Activated CD8-positive, alpha-beta T cell treated with anti-CD3 and anti-CD28 coated beads, Interleukin-2, amount 10 ng/mL, durations not matched to agents 7 days and 5 days (primary cell): ENCODE data around the gene UBE4A. TPM values are rescaled to one million over a fixed set of nuclear protein-coding genes. Genes with fewer than 3 reads are reported as not detected.

ENCODE experiments used
- ATAC-seq: fragments of 150-1000 bp; cut with Tn5 transposase; one replicate; pipeline ENCODE4 v1.10.0; 2021; ENCODE audit warnings: moderate library complexity
- CTCF ChIA-PET: fragments of 350-600 bp; sonication (Branson Sonifier 250); formaldehyde crosslinking; loops from one replicate; lab custom pipeline; 2021; ENCODE audit warnings: antibody characterized with exemption; lab: Charles Lee
- POLR2A ChIA-PET: fragments of 350-600 bp; sonication (Branson Sonifier 250); formaldehyde crosslinking; loops from one replicate; lab custom pipeline; 2021; ENCODE audit warnings: antibody characterized with exemption; lab: Charles Lee
- DNase-seq: peaks from one replicate; pipeline ENCODE4 v3.0.0-alpha.2; 2020
- H3K27ac Mint-ChIP-seq: one replicate; pipeline ENCODE4 v1.8.0; 2021; ENCODE audit warnings: mild to moderate bottlenecking, mixed read lengths
- H3K27me3 Mint-ChIP-seq: one replicate; pipeline ENCODE4 v1.8.0; 2021; ENCODE audit warnings: low read depth, mixed read lengths
- H3K36me3 Mint-ChIP-seq: one replicate; pipeline ENCODE4 v1.8.0; 2021; ENCODE audit warnings: low read depth, mixed read lengths
- H3K4me1 Mint-ChIP-seq: one replicate; pipeline ENCODE4 v1.8.0; 2021; ENCODE audit warnings: low read depth, mixed read lengths
- H3K4me3 Mint-ChIP-seq: one replicate; pipeline ENCODE4 v1.8.0; 2021; ENCODE audit warnings: mild to moderate bottlenecking, mixed read lengths
- H3K9me3 Mint-ChIP-seq: one replicate; pipeline ENCODE4 v1.8.0; 2022; ENCODE audit warnings: mixed read lengths; ENCODE audit not compliant: insufficient read depth
- total RNA-seq, 2 experiments: library from RNA; stranded (reverse); gene quantifications; one replicate each; pipeline ENCODE4 v1.2.3, GENCODE V29; 2021

UBE4A gene
- total RNA-seq, 2 experiments from 2014 or later, result 38.5 to 39.8 TPM

DNA sequence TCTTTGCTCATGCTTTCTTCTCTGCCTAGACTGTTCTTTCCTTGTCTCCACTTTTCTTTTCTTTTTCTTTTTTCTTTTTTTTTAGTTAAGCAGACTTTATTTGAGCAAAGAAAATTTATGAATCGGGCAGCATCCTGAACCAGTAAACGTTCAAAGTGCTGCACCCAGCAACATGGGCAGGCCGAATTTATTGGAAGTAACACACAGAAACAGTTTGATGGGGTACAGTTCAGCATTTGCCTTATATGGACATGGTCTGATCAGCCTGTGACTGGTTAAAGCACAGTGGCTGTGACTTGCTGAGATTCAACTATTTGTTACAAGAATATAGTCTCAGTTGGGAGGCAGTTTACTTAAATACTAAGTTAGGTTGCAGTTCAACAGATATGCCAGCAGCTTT lies 38.9 kb upstream of the UBE4A start:
- DNase-seq (no peak), ATAC-seq (no peak)
- Mint-ChIP-seq H3K9me3 (no peaks in the 10 kb centered on the region), H3K27ac (no peak overlapping the region), H3K4me1 (peaks cover 63% of the 10 kb centered on the region), H3K27me3 (no peaks in the 10 kb centered on the region), H3K4me3 (no peak overlapping the region), H3K36me3 (peaks cover 51% of the 10 kb centered on the region)
- ChIA-PET CTCF (interaction anchor here (0.9 to 1.7 kb wide), 2 partner anchors 25 to 122 kb away, joined by 3 to 5 read pairs; no protein-coding TSS in a partner anchor), POLR2A (no interaction called here)

DNA sequence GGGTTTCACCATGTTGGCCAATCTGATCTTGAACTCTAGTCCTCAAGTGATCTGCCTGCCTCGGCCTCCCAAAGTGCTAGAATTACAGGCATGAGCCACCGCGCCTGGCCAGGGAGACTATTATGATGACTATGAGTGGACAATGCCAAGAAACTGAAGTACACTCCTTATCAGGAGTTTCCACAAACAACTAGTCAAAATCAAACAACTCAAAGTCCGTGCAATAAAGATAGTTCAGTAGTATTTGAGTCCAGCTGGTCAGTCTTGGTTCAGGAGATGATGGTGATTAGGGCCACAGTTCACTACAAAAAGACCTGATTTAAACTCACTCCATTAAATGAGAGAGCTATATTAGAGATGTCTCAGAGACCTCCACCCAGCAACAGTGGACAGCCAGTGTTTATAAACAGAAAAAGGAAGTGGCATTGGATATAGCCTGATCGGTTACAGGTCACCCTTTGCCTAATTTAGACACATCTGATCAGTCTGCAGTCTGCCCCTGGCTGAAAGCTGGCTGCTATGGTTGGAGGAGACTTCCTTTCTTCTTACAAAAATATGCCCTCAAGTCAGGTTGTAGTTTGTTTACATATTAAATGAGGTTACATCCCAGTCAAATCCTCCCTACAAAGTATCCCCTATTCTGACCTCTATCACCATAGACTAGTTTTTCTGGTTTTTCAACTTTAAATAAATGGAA lies 37.9 kb upstream of the UBE4A start:
- DNase-seq, result no peak
- no peaks in the 10 kb centered on the region for H3K9me3 Mint-ChIP-seq
- peaks cover 52% of the 10 kb centered on the region for H3K4me1 Mint-ChIP-seq
- no peaks in the 10 kb centered on the region for H3K27me3 Mint-ChIP-seq
- POLR2A ChIA-PET, result interaction anchor here (1.1 kb wide), 2 partner anchors 17 to 21 kb away, joined by 4 read pairs; partner anchors contain the start of genes CD3D and CD3E
- peak overlapping the region; percentile 53 for H3K27ac Mint-ChIP-seq
- no peak for ATAC-seq
- H3K36me3 Mint-ChIP-seq, result peaks cover 49% of the 10 kb centered on the region
- CTCF ChIA-PET, result interaction anchor here (0.9 to 1.0 kb wide), 2 partner anchors 18 to 123 kb away, joined by 3 read pairs; no protein-coding TSS in a partner anchor
- no peak overlapping the region for H3K4me3 Mint-ChIP-seq

DNA sequence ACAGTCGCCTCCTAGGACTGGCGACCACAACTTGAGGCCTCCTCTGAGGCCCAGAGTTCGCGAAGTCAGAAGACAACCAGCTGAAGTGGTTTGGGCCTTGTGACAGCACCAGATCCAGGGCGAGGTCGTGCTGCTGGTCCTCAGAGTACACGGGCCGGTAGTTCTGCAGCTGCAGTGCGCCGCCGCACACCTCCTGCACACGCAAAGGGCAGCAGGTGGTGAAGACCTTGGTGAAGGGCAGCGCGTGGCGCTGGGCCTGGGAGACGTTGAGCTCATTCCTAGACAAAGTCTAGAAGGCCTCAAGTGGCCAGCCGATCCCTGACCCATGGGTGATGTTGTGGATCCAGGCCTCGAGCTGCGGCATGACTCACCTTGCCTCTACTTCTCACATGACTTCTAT lies 36.7 kb upstream of the UBE4A start:
- peak overlapping the region; percentile 37 for H3K27ac Mint-ChIP-seq
- no peaks in the 10 kb centered on the region for H3K9me3 Mint-ChIP-seq
- no peak for DNase-seq
- peaks cover 42% of the 10 kb centered on the region for H3K36me3 Mint-ChIP-seq
- ChIA-PET CTCF (interaction anchor here (0.8 to 2.5 kb wide), 5 partner anchors 16 to 69 kb away, joined by 3 to 10 read pairs (median 3); partner anchors contain the start of gene CD3D), POLR2A (interaction anchor here (0.8 to 1.7 kb wide), 6 partner anchors 9 to 76 kb away, joined by 3 to 6 read pairs (median 4); partner anchors contain the start of genes CD3D and CD3E)
- no peaks in the 10 kb centered on the region for H3K27me3 Mint-ChIP-seq
- H3K4me3 Mint-ChIP-seq, result no peak overlapping the region
- peaks cover 44% of the 10 kb centered on the region for H3K4me1 Mint-ChIP-seq
- ATAC-seq, result no peak

DNA sequence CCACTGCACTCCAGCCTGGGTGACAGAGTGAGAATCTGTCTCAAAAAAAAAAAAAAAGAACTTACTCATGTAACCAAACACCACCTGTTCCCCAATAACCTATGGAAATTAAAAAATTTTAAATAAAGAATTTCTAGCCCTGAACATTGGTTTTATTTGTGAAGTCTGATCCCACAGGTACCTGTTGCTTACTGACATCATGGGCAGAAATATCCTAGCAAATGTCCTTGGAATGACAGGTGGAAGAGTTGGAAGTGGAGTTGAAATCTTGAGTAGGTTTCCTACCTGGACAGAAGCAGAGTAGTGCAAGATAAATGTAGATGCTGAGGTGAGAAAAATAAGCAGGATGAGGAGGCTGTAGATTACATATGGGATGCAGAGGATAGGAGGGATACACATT lies 34.1 kb upstream of the UBE4A start:
- Mint-ChIP-seq H3K4me1 (peaks cover 20% of the 10 kb centered on the region), H3K27me3 (no peaks in the 10 kb centered on the region), H3K9me3 (no peaks in the 10 kb centered on the region), H3K4me3 (no peak overlapping the region), H3K27ac (no peak overlapping the region), H3K36me3 (peaks cover 40% of the 10 kb centered on the region)
- CTCF ChIA-PET, result no interaction called here
- ATAC-seq, result no peak
- POLR2A ChIA-PET, result no interaction called here
- DNase-seq, result no peak

GRCh38 chr11:118328745-118329144 lies 30.7 kb upstream of the UBE4A start:
- peaks cover 34% of the 10 kb centered on the region for H3K36me3 Mint-ChIP-seq
- DNase-seq (no peak), ATAC-seq (no peak)
- peaks cover 5% of the 10 kb centered on the region for H3K9me3 Mint-ChIP-seq
- ChIA-PET CTCF (interaction anchor here (0.8 to 1.0 kb wide), 2 partner anchors 23 to 33 kb away, joined by 3 read pairs; no protein-coding TSS in a partner anchor), POLR2A (interaction anchor here (1.0 kb wide), 2 partner anchors 13 to 30 kb away, joined by 3 read pairs; partner anchors contain the start of gene UBE4A)
- H3K27ac Mint-ChIP-seq, result no peak overlapping the region
- no peaks in the 10 kb centered on the region for H3K27me3 Mint-ChIP-seq
- peaks cover 6% of the 10 kb centered on the region for H3K4me1 Mint-ChIP-seq
- no peak overlapping the region for H3K4me3 Mint-ChIP-seq

DNA sequence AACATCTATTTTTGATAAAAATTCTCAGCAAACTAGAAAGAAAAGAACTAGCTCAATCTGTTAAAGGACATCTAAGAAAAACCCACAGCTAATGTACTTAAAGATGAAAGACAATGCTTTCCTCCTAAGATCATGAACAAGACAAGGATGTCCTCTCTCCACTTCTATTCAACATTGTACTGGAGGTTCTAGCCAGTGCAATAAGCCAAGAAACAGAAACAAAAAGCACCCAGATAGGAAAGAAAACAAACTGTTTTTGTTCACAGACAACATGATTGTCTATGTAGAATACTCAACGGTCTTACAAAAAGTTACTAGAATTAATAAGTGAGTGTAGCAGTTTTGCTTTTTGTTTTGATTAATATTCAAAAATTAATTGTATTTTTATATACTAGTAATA lies 24.7 kb upstream of the UBE4A start:
- no peak for DNase-seq
- Mint-ChIP-seq H3K9me3 (peaks cover 5% of the 10 kb centered on the region), H3K36me3 (peaks cover 53% of the 10 kb centered on the region), H3K4me1 (peaks cover 54% of the 10 kb centered on the region), H3K4me3 (peak overlapping the region; percentile 49), H3K27ac (peak overlapping the region; percentile 84), H3K27me3 (no peaks in the 10 kb centered on the region)
- peak; percentile 13 for ATAC-seq
- POLR2A ChIA-PET, result interaction anchor here (1.9 kb wide), 1 partner anchor 30 kb away, joined by 8 read pairs; the partner anchor contains the start of gene CD3E
- CTCF ChIA-PET, result no interaction called here

DNA sequence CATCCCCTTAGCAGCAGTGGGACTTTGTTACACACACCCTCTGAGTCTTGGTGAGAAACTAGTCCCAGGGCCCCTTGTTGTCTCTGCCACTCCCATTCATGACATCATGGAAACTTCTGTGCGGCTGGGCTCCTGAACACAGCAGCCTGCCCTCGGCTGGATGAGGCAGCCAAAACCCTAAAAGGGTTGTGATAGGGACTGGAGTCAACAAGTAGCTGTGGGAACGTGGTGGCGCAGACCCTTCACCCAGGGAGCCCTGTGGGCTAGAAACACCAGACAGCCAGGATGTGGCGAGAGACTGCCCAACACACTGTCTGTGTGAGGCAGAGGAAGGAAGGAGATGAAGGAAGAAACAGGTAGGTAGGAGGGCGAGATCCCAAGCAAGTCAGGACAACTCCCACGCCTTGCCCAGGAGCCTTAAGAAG lies 20.8 kb upstream of the UBE4A start:
- ATAC-seq, result peak; percentile 67
- no peaks in the 10 kb centered on the region for H3K27me3 Mint-ChIP-seq

GRCh38 chr11:118339281-118339961 lies 20.0 kb upstream of the UBE4A start:
- H3K4me1 Mint-ChIP-seq, result peaks cover 66% of the 10 kb centered on the region
- H3K4me3 Mint-ChIP-seq, result peak overlapping the region; percentile 84
- DNase-seq (peak; percentile 56), ATAC-seq (peak; percentile 2)
- ChIA-PET CTCF (interaction anchor here (0.9 to 2.9 kb wide), 9 partner anchors 8 to 141 kb away, joined by 3 to 11 read pairs (median 4); no protein-coding TSS in a partner anchor), POLR2A (interaction anchor here (0.6 to 4.3 kb wide), 9 partner anchors 8 to 755 kb away, joined by 3 to 30 read pairs (median 4); partner anchors contain the start of genes JAML and KMT2A)
- H3K27me3 Mint-ChIP-seq, result no peaks in the 10 kb centered on the region
- H3K36me3 Mint-ChIP-seq, result peaks cover 73% of the 10 kb centered on the region
- no peaks in the 10 kb centered on the region for H3K9me3 Mint-ChIP-seq
- peak overlapping the region; percentile 96 for H3K27ac Mint-ChIP-seq

More for the DNA sequence above, 20.8 kb upstream of the UBE4A start:
- DNase-seq, result peak; percentile 97
- Mint-ChIP-seq H3K4me1 (peaks cover 64% of the 10 kb centered on the region), H3K9me3 (peaks cover under 1% of the 10 kb centered on the region), H3K36me3 (peaks cover 70% of the 10 kb centered on the region), H3K27ac (peak overlapping the region; percentile 96), H3K4me3 (peak overlapping the region; percentile 84)
- ChIA-PET POLR2A (interaction anchor here (0.6 to 1.5 kb wide), 5 partner anchors 9 to 756 kb away, joined by 3 to 9 read pairs (median 3); no protein-coding TSS in a partner anchor), CTCF (interaction anchor here (1.0 to 2.4 kb wide), 6 partner anchors 9 to 140 kb away, joined by 3 to 11 read pairs (median 4); no protein-coding TSS in a partner anchor)

DNA sequence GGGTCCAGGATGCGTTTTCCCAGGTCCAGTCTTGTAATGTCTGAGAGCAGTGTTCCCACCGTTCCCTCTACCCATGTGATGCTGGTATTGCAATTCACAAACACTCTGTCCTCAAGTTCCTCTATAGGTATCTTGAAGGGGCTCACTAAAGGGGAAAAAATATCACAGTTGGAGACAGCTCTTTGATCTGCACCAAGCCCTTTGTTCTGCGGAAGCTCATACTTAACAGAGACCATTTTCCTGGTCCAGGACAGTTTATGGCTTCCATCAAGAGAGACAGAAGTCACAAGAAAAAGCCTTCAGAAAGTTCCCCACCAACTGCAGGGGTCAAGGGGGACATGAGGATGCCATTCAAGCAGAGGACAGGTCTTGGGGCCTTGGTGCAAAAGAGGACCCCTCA lies 19.0 kb upstream of the UBE4A start:
- peak; percentile 32 for DNase-seq
- ChIA-PET CTCF (interaction anchor here (1.0 to 2.9 kb wide), 5 partner anchors 13 to 142 kb away, joined by 3 to 10 read pairs (median 9); no protein-coding TSS in a partner anchor), POLR2A (interaction anchor here (1.0 to 4.3 kb wide), 7 partner anchors 11 to 124 kb away, joined by 3 to 30 read pairs (median 5); partner anchors contain the start of genes JAML, KMT2A, MPZL3 and UBE4A)
- Mint-ChIP-seq H3K9me3 (no peaks in the 10 kb centered on the region), H3K4me3 (peak overlapping the region; percentile 84), H3K36me3 (peaks cover 72% of the 10 kb centered on the region), H3K27ac (peak overlapping the region; percentile 96), H3K4me1 (peaks cover 60% of the 10 kb centered on the region), H3K27me3 (no peaks in the 10 kb centered on the region)
- ATAC-seq, result no peak

GRCh38 chr11:118341261-118341660 lies 18.1 kb upstream of the UBE4A start:
- peak overlapping the region; percentile 96 for H3K27ac Mint-ChIP-seq
- CTCF ChIA-PET, result interaction anchor here (1.1 to 2.9 kb wide), 6 partner anchors 12 to 143 kb away, joined by 3 to 17 read pairs (median 10); no protein-coding TSS in a partner anchor
- no peaks in the 10 kb centered on the region for H3K27me3 Mint-ChIP-seq
- ATAC-seq (no peak), DNase-seq (no peak)
- H3K36me3 Mint-ChIP-seq, result peaks cover 74% of the 10 kb centered on the region
- no peaks in the 10 kb centered on the region for H3K9me3 Mint-ChIP-seq
- H3K4me1 Mint-ChIP-seq, result peaks cover 59% of the 10 kb centered on the region
- POLR2A ChIA-PET, result interaction anchor here (0.7 to 4.3 kb wide), 6 partner anchors 13 to 125 kb away, joined by 3 to 30 read pairs (median 6); partner anchors contain the start of genes JAML, MPZL3 and UBE4A
- peak overlapping the region; percentile 84 for H3K4me3 Mint-ChIP-seq
